Activated CD8-positive, alpha-beta memory T cell treated with anti-CD3 and anti-CD28 coated beads for 1 hour (primary cell): ENCODE data around the gene SNAPC3.

Experiments used
- DNase-seq, 2 donors: peaks; one replicate each; pipeline ENCODE4 v3.0.0-alpha.2; 2020; ENCODE audit warnings: low read depth in 1 of 2; ENCODE audit errors: extremely low read depth in 1 of 2

The SNAPC3 gene

DNA sequence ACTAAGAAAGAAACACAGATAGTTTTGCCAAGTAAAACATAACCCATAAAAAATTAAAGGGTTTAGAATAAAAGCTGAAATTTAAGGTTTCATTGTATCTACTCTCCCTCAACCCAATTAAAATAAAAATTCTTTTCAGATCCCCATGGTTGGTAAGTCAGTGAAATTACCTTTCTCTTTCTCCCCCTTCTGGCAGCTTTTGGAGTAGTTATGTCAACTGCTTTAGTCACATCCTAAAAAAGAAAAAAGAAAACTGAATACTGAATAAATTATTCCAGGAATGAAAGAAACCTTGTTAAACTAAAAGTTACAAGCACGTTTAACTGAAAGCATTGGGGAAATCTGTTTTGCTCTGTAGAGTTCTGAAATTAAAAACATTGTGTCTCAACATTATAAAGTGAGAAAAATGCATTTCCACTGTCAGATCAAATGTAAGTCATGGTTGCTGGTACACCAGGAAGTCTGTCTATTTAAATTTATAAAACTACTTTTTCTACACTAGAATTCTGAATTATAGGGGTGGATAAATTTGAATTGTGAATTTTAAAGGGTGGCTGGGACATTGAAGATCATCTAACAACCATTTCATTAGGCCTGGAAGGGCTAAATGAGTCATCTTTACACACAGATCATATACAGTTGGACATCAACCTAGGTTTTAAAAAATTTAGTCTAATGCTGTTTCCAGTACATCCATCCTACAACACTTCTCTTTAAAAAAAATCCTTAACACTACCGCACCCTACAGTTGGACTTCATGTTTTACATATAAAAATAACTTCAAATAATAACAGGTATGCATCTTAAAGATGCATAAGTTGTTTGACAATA lies 63.4 kb downstream of the SNAPC3 start:
- DNase-seq = no peak

DNA sequence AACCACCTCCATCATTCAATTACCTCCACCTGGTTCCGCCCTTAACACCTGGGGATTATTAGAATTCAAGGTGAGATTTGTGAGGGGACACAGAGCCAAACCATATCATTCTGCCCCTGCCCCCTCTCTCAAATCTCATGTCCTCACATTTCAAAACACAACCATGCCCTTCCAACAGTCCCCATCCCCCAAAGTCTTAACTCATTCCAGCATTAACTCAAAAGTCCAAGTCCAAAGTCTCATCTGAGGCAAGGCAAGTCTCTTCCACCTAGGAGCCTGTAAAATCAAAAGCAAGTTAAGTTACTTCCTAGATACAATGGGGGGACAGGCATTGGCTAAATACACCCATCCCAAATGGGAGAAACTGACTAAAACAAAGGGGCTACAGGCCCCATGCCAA lies 69.3 kb downstream of the SNAPC3 start:
- no peak for DNase-seq

DNA sequence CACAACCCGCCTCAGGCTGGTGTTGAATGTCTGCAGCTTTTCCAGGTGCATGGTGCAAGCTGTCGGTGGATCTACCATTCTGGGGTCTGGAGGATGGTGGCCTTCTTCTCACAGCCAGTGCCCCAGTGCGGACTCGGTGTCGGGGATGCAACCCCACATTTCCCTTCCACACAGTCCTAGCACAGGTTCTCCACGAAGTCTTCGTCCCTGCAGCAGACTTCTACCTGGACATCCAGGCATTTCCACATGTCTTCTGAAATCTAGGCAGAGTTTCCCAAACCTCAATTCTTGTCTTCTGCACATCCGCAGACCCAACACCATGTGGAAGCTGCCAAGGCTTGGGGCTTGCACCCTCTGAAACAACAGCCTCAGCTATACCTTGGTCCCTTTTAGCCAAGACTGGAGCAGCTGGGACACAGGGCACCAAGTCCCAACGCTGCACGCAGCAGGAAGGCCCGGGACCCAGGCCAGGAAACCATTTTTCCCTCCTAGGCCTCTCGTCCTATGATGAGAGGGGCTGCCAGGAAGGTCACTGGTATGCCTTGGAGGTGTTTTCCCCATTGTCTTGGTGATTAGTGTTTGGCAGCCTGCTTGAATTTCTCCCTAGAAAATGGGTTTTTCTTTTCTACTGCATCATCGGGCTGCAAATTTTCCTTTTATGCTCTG lies 69.9 kb downstream of the SNAPC3 start:
- no peak for DNase-seq

- DNase-seq = no peak
Observed at GRCh38 chr9:15498246-15498995, 75.7 kb downstream of the SNAPC3 start.

GRCh38 chr9:15499139-15499538 lies 76.5 kb downstream of the SNAPC3 start:
- no peak for DNase-seq

DNA sequence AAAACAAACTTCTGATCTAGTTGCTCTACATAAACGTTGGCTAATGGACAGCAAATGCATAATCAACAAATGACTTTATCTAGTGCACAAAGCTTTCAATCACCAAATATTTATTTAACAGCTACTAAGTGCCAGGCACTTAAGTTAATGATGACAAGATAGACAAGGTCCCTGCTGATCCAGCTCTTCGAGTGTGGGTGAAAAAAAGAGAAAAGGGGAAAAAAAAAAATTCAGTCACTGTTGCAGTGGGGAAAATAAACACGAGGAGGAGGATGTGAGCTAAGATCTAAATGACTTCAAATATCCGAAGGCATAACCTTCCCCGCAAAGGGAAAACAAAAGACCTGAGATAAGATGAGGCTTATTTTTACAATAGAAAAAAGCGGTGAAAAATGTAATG lies 78.5 kb downstream of the SNAPC3 start:
- DNase-seq = no peak

DNA sequence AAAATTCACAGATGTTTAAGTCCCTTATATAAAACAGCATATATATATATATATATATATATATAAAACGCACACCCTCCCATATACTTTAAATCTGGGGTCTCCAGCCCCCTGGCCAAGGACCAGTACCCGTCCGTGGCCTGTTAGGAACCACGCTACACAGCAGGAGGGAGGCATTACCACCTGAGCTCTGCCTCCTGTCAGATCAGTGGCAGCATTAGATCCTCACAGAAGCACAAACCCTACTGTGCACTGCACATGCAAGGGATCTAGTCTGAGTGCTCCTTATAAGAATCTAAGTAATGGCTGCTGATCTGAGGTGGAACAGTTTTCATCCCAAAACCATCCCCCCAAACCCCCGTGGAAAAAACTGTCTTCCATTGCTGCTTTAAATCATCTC lies 79.1 kb downstream of the SNAPC3 start:
- DNase-seq = no peak

DNA sequence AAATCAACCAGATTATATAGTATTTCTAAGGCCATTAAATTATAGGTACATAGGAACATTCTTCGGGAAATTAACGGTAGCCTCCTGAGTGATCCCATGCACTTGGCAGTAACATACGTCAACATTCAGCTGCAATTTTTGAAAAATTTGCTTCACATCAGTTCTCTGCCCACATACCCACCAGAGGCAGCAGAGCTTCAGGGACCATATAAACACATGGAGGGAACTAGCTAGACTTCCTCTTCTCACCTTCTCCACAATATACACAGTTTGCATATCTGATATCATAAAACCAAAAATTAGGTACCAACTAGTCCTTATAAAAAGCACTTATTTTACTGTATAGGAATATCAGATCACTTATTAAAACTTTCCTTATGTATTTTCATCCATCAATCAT lies 83.2 kb downstream of the SNAPC3 start:
- DNase-seq = no peak

- DNase-seq = peak in 1 of 2 donors; percentile 44
Observed at GRCh38 chr9:15509931-15510788, 87.5 kb downstream of the SNAPC3 start.

- peak; percentile 54 to 67 for DNase-seq
Observed at GRCh38 chr9:15510789-15511575, 88.3 kb downstream of the SNAPC3 start, which contains the start of gene PSIP1. PSIP1 (minus strand) TSS chr9:15510970; CDS start chr9:15510188, 782 bp downstream.
